Ramos (cell line): ENCODE data around the gene GREB1.

Source experiments
- in situ Hi-C: fragments of 300-500 bp; cut with MboI; formaldehyde crosslinking; loops from one replicate; pipeline ENCODE4 v1.14.3; 2022; ENCODE audit warnings: low sequenced_read_pairs; ENCODE audit not compliant: unreplicated experiment

GREB1 gene

DNA sequence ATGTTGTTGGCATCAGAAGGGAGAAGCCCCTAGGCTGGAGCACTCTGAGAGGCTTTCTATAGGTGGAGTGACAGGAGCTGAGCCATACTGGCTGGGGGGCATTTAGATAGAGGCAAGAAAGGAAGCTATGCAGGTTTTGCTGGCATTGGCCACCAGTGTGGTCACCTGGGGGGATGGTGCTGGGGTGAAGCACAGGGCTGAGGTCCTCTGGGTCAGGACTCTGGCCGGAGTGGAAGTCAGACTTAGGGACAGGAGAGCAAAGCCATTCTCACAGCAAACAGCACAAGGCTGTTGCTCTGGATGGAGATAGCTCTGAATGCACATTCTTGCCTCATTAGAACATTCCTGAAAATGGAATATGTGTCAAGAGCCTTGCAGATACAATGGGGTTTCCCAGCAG, 88.8 kb downstream of the GREB1 start:
- in situ Hi-C loops: no loop called here

DNA sequence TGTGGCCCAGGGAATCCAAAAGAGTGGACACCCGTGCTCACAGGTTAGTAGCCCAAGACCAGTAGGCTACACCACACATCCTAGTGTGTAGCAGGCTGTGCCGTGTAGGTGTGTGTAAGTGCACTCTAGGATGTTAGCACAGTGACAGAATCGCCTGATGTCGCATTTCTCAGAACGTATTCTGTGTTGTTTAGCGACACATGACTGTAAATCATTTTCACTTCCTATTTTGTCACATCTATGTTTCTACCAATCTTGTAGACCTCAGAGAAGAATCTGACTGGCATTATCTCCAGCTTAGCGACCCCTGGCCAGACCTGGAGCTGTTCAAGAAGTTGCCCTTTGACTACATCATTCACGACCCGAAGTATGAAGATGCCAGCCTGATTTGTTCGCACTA, 91.0 kb downstream of the GREB1 start:
- in situ Hi-C loops: no loop called here

DNA sequence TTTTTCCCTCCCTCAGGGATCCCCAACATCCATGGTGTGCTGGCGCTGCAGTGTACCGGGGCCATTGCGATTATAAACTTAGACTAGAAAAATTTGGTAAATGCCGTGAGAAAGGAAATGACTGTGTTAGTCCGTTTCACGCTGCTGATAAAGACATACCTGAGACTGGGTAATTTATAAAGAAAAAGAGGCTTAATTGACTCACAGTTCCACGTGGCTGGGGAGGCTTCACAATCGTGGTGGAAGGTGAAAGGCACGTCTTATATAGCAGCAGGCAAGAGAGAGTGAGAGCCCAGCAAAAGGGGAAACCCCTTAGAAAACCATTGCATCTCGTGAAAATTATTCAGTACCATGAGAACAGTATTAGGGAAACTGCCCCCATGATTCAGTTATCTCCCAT, 91.8 kb downstream of the GREB1 start:
- in situ Hi-C loops: no loop called here

DNA sequence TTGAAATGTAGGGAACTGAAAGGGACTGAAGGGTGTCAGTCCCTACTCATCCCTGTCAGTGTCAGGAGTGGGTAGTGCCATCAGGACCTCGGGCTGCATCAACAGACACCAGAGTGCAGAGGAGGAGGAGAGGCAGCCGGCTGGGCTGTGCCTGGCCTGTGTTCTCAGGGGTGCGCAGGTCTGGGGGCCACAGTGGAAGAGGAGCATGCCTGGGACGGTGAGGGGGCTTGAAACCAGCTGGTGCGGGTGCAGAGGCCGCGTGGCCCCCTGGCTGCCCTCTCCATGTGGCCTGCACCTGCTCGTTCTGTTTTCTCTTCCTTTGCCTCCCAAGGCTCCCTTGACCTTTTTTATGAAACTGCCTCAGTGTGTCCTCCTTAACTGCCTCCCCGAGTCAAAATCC, 94.8 kb downstream of the GREB1 start:
- in situ Hi-C loops: no loop called here

DNA sequence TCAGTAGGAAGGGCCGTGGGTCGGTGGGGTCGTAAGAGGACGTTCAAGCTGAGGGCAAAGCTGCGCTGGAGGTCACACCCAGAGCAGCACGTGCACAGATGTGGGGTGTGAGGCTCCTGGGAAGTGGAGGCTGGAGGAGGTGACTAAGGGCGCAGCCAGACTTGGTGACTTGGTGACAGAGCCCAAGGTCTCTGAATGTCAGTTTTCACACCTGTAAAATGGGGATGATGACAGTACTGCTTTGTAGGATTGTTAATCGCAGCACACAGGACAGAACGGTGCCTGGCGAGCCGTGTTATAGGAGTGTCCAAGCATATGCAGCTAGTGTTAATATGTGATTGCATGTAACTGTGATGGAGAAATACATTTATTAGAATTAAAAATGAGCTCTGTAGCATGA, 95.4 kb downstream of the GREB1 start:
- in situ Hi-C loops: no loop called here

DNA sequence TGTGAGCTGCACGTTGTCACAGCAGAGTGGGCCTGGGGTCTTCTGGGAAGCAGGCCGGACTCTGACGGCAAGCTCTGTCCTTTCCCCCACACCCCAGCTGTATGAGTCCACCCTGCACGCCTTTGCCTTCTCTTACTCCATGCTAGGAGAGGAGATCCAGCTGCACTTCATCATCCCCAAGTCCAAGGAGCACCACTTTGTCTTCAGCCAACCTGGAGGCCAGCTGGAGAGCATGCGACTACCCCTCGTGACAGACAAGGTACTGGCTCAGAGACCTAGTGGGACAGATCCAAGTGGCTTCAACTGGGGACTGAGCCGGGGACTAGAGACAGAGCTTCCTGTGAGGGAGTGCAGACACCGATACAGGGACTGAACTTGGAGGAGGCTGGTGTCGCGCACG, 96.0 kb downstream of the GREB1 start:
- in situ Hi-C loops: no loop called here

DNA sequence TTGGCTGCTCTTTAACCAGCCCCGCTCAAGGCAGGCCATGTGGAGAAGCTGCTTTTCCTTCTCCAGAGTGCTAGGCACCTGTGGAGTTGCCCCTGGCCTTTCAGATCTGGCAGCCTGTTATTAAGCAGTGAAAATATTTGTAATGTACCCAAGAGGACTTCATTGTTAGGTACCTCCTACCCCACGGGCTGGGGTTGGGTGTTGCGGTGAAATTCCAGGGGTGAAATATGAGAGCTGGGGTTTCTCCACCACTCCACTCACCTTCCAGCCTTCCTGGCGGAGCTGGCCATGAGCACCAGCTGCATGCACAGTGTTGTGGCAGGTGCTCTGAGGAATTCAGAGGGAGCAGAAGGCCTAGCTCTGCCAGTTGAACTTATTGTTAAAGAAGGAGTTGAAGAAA, 97.0 kb downstream of the GREB1 start:
- in situ Hi-C loops: no loop called here

DNA sequence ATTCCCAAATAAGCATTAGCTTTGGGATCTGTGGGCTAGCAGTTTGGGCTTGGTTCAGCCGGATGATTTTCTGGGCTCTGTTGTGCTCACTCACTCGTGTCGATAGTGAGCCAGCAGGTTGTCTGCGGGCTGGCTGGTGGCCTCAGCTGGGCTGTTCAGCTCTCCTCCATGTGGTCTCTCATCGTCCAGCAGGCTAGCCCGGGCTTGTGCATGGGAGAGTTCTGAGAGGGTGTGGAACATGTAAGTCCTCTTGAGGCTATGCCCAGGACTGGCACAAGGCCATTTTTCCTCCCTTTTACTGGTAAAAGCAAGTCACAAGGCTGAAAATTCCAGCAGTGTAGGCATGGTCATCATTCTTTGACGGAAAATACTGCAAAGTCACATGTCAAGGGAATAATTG, 97.6 kb downstream of the GREB1 start:
- in situ Hi-C loops: no loop called here

DNA sequence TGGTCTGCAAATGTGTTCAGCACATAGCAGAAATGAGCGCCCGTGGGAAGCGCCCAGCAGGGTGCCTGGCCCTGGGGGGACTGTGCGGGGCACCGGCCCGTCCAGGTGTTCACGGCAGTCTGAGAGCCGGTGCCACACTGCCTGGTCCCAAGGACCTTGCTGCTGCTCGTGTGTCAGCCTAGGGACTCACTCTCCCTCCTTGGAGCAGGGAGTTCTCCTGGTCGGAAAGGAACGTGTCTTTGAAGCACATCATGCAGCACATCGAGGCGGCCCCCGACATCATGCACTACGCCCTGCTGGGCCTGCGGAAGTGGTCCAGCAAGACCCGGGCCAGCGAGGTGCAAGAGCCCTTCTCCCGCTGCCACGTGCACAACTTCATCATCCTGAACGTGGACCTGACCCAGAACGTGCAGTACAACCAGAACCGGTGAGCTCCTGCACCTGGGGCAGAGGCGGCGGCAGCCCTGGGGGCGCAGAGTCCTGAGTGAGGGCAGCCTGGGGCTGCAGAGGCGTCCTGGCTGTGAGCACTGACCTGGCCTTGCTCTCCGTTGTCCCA, 100.2 kb downstream of the GREB1 start:
- in situ Hi-C loops: no loop called here

DNA sequence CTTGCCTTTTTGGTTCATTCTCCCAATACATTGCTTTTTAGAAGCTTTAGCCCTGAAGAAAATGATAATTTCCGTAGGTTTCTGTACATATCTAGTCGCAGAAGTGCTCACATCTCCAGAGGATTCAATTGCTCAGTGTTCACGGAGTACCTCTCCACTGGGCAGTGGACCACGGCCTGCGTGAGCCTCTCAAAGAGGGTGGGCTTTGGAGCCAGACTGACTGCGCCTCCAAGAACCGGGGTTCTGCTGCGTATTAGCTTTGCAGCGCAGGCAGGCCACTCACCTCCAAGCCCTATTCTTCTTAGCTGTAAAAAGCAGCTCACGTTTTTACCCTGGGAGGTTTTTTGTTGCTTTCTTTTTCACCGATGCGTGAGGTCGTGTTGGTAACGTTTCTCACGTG, 100.7 kb downstream of the GREB1 start:
- in situ Hi-C loops: no loop called here

DNA sequence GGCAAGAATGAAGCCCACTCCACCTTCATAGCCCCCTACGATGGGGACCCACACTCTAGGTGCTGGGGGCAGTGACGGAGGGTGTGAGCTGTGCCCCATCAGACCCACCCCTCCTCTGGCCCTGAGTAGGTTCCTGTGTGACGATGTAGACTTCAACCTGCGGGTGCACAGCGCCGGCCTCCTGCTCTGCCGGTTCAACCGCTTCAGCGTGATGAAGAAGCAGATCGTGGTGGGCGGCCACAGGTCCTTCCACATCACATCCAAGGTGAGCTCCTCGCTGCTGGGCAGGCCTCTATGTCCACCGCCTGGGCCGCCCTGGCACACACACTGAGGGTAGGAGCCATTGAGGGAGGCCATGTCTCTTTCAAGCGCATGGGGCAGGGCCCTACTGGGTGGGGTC, 101.3 kb downstream of the GREB1 start:
- in situ Hi-C loops: no loop called here

DNA sequence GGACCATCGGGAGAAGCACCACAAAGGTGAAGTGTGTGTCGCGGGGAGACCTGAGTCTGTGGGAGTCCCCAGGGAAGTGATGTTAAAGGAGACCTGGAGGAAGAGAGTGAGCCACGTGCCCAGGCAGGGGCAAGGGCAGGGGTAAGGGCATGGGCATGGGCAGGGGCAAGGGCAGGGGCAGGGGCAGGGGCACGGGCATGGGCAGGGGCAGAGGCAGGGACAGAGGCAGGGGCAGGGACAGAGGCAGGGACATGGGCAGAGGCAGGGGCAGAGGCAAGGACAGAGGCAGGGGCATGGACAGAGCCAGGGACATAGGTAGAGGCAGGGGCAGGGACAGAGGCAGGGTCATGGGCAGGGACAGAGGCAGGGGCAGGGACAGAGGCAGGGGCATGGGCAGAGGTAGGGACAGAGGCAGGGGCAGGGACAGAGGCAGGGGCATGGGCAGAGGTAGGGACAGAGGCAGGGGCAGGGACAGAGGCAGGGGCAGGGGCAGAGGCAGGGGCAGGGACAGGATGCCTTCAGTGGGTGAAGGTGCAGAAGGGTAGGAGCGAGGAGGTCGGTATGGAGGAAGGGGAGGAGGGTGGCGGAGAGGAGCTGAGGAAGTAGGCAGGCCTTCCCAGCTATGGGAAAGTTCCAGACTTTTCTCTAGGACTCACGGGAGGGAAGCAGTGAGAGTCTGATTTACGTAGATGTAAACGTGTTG, 102.9 kb downstream of the GREB1 start:
- in situ Hi-C loops: no loop called here

DNA sequence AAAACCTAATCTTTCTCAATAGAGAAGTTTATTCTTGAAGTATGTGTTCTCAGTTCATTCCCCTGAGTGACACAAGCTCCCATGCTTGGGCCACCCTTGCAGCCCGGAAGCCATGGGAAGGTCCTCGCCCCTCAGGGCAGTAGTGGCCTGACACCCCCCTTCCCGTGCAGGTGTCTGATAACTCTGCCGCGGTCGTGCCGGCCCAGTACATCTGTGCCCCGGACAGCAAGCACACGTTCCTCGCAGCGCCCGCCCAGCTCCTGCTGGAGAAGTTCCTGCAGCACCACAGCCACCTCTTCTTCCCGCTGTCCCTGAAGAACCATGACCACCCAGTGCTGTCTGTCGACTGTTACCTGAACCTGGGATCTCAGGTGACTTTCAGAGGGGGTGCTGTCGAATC, 103.7 kb downstream of the GREB1 start:
- in situ Hi-C loops: no loop called here

DNA sequence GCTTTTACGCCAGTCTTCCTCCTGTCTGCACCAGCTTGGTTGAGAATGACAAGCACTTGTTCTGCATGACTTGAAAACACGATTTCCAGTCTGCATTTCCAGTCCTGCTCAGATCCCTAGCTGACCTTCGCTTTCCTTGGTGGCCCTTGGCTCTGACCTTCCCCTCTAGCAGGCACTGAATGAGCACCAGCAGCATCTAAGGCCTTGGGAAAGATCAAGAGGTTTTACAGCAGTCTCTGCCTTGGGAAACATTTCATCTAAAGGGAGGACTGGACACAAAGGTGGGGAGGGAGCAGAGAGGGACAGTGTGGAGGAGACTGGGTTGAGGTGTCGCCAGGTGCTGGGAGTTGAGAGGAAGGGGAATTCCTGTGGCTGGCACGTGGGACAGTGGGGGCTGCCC, 105.7 kb downstream of the GREB1 start:
- in situ Hi-C loops: no loop called here

DNA sequence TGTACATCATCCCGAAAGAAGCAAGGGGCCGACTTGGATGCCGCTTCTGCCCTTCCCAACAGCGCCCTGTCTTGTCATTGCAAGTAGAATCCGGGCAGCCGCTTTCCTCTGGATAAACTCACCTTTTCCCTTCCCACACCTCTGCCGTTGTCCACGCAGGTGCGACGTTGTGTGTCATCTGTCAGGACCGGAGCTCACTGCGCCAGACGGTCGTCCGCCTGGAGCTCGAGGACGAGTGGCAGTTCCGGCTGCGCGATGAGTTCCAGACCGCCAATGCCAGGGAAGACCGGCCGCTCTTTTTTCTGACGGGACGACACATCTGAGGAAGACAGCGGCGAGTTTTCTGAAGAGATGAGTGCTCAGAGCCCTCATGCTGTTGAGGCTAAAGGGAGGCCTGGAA, 106.3 kb downstream of the GREB1 start:
- in situ Hi-C loops: no loop called here

DNA sequence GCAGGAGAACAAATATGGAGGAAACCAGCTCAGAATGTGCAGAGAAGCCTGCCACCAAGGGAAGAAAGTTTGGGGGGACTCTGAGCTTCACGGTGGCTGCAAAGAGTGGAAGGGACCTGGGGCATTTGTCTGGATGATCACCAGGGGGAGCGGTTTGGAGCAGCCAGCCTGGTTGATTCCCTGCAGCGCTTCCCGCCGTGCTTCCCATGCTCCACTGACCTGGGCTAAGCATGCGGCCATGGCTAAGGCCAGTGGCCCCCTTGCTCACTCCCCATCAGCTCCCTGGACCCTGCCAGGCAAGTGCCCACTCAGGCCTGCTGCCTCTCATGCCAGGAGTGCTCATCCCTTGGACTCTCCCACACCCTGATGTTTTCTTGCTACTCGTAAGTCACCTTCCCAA, 109.1 kb downstream of the GREB1 start:
- in situ Hi-C loops: no loop called here

DNA sequence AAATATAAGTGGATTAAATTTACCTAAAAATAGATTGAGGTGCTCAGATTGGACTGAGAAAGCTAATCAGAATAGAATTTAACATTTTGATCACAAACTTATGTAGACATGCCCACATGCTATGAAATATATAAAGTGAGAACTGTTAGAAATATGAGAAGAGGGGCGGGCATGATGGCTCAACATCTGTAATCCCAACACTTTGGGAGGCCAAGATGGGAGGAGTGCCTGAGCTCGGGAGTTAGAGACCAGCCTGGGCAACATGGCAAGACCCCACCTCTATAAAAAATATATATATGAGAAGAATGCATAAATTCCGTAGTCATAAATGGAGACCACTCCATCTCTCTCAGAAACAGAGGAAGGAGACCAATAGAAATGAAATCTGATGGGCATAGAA, 110.4 kb downstream of the GREB1 start:
- in situ Hi-C loops: no loop called here

DNA sequence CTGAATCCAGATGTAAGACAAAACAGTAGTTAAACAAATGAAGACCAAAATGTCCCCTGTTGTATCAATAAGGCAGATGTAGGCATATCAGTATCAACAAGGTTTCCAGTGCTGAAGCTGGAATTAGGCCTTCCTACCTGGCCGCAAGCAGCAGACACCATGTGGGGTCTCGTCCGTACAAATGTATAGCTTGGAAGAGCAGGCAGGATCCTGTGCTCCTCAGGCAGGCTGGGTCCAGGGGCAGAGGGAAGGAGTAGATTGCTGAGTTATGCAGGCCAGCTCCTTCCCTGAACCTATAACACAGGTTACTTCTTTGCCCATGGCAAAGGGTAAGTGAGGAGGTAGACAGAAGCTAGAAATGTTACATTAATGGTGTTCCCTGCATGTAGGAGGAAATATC, 112.7 kb downstream of the GREB1 start:
- in situ Hi-C loops: no loop called here

DNA sequence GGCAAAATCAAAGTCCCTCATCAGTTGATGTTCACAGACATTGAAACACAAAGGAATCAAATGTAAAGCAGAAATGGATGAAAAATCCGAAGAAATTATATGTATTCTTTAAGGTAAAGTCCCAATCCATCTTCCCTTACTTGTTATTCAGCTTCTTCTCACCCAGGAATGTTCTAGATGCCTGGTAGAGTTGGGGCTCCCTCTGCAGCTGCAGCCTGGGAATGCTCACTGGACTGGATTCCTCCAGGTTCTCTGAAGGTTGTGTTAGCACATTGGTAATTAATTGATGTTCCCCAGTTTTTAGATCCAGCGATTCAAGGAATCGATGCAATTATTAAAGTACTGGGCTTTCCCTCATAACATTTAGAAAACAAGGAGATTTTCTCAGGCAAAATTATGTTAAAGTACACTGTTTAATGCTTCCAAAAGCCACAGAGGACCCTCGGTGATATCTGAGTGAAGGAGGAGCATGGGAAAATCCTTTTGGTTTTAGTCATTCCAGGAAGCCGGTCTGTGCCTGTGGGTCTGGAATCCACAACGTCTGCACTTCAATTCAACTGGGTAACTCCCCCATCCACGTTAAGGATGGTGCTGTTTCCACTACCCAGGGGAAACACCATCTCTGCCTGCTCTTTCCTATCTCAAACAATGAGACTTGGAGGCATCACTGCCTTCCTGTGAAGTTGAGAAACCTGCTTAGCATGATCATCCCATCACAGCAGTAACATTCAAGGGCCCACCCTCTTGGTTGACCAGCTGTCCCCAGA, 114.2 kb downstream of the GREB1 start:
- in situ Hi-C loops: no loop called here

DNA sequence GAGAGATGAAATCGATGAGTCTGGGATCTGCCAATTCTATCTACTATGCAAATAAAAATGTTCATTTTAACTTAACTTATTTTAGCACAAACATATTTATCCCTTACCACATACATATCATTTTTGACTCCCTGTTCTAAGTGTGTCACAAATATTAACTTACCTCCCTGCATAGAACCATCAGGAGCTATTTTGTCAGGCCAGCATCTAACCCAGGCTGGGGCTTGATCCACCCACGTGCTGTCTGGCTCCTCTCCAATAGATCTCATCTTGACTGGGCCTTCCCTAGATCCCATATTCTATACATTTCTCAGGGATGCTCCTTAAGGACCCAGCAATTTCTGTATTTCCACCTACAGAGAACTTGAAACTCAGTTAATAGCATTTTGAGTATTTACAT, 115.2 kb downstream of the GREB1 start:
- in situ Hi-C loops: no loop called here

DNA sequence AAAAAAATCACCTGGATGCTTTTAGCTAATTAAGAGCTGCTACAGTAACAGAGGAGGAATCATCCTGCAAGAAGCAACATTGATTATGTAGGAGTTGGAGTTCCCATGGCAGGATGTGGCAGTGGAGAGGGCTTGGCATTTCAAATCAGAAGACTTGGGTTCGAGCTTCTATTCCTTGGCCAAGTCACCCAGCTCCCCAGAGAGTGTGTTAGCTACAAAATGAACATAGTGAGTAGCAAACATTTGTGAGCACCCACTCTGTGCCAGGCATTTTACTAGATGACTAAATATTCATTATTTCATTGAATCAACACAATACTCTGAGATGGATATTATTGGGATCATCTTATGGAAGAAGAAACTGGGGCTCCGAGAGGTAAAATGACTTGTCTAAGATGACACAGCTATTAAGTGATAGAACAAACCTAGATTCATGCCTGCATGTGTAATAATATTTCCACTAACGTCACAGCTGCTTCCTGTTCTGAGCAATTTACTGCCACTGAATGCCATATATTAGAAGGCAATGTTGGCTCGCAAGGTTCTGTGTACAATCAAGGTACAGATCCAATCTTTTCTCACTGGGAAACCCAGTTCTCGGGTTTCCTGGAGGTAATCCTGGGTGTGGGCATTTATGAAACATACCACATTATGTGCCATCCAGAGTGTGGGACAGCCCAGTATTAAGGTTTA, 118.2 kb downstream of the GREB1 start:
- in situ Hi-C loops: no loop called here
